Measurements from ENCODE around the gene ATF6.

Gene ATF6

GRCh38 chr1:161838362-161838761, 72.2 kb downstream of the ATF6 start:
- no peak for DNase-seq

- DNase-seq = no peak
These were observed 72.8 kb downstream of the ATF6 start for GRCh38 chr1:161838885-161839284.

- DNase-seq = no peak
These were observed 73.5 kb downstream of the ATF6 start for GRCh38 chr1:161839591-161839990.

GRCh38 chr1:161840363-161840762, 74.2 kb downstream of the ATF6 start:
- DNase-seq = no peak

GRCh38 chr1:161843156-161843555, 77.0 kb downstream of the ATF6 start:
- DNase-seq = no peak

- DNase-seq = no peak
These were observed 78.6 kb downstream of the ATF6 start for GRCh38 chr1:161844696-161845095.

GRCh38 chr1:161848676-161849075, 82.6 kb downstream of the ATF6 start:
- DNase-seq = no peak

GRCh38 chr1:161849518-161849917, 83.4 kb downstream of the ATF6 start:
- no peak for DNase-seq

GRCh38 chr1:161855260-161855659, 89.1 kb downstream of the ATF6 start:
- no peak for DNase-seq

- no peak for DNase-seq
These were observed 92.2 kb downstream of the ATF6 start for GRCh38 chr1:161858271-161858670.

- DNase-seq = no peak
These were observed 97.4 kb downstream of the ATF6 start for GRCh38 chr1:161863549-161863948.

- DNase-seq = peak; percentile 61
These were observed 98.5 kb downstream of the ATF6 start for GRCh38 chr1:161864577-161864976.

- no peak for DNase-seq
These were observed 100.1 kb downstream of the ATF6 start for GRCh38 chr1:161866241-161866640.

GRCh38 chr1:161868832-161869231, 102.7 kb downstream of the ATF6 start:
- DNase-seq = no peak

GRCh38 chr1:161869291-161869690, 103.2 kb downstream of the ATF6 start:
- no peak for DNase-seq

GRCh38 chr1:161872506-161872905, 106.4 kb downstream of the ATF6 start:
- DNase-seq = no peak

- no peak for DNase-seq
These were observed 113.1 kb downstream of the ATF6 start for GRCh38 chr1:161879261-161879660.

- no peak for DNase-seq
These were observed 118.4 kb downstream of the ATF6 start for GRCh38 chr1:161884475-161884874.

- DNase-seq = peak; percentile 67
These were observed 118.9 kb downstream of the ATF6 start for GRCh38 chr1:161885003-161885402.

GRCh38 chr1:161885759-161886158, 119.6 kb downstream of the ATF6 start:
- no peak for DNase-seq

GRCh38 chr1:161886589-161886988, 120.5 kb downstream of the ATF6 start:
- DNase-seq = no peak

- DNase-seq = no peak
These were observed 121.7 kb downstream of the ATF6 start for GRCh38 chr1:161887730-161888287.

- no peak for DNase-seq
These were observed 124.5 kb downstream of the ATF6 start for GRCh38 chr1:161890574-161890973.

- no peak for DNase-seq
These were observed 133.0 kb downstream of the ATF6 start for GRCh38 chr1:161899091-161899490.

GRCh38 chr1:161900160-161900559, 134.0 kb downstream of the ATF6 start:
- DNase-seq = no peak

- DNase-seq = no peak
These were observed 136.1 kb downstream of the ATF6 start for GRCh38 chr1:161902182-161902581.
